T-cell (primary cell): ENCODE data around the gene RNF32. TPM values are rescaled to one million over a fixed set of nuclear protein-coding genes. Genes with fewer than 3 reads are reported as not detected.
A peak's percentile ranks its signal among the peaks of the same experiment; 100 is the strongest.
"Not testable (repeated sequence)": the region's sequence is repeated elsewhere in the genome, so short reads cannot be mapped to it uniquely, and the experiment has no call there.

Source experiments
- ATAC-seq, 4 experiments: fragments of 200-7000 bp in 3 of 4; fragments of 150-1000 bp in 1 of 4; cut with Tn5 transposase; replicated peaks in 1 of 4; 1 replicate in 3 of 4; 2 replicates in 1 of 4; pipeline ENCODE4 v1.10.0; 2021; ENCODE audit warnings: moderate library complexity in 3 of 4, mild to moderate bottlenecking in 2 of 4, moderate number of reproducible peaks in 1 of 4
- CTCF ChIA-PET, 2 donors: fragments of 300-600 bp; sonication (Branson Sonifier 250); formaldehyde crosslinking; loops; one replicate each; lab custom pipeline; 2022; ENCODE audit warnings: antibody characterized with exemption in 2 of 2; lab: Charles Lee
- POLR2A ChIA-PET, 2 donors: fragments of 300-600 bp; sonication (Branson Sonifier 250); formaldehyde crosslinking; loops; one replicate each; lab custom pipeline; 2022; ENCODE audit warnings: antibody characterized with exemption in 2 of 2; lab: Charles Lee
- DNase-seq, 35 experiments: peaks; one replicate each; pipeline versions ENCODE4 v3.0.0 to v3.0.0-alpha.2; 2013 to 2023
- H3K27ac ChIP-seq: one replicate; pipeline ENCODE4 v1.5.1; 2013; ENCODE audit warnings: low read length
- H3K27me3 ChIP-seq, 2 experiments: replicated peaks in 1 of 2; 1 replicate in 1 of 2; 2 replicates in 1 of 2; pipeline versions ENCODE4 v1.6.1 to v1.7.0; 2013; ENCODE audit warnings: low read length in 1 of 2, mixed read lengths in 1 of 2; ENCODE audit not compliant: control insufficient read depth in 2 of 2, insufficient read depth in 2 of 2; ENCODE audit errors: extremely low read depth in 1 of 2
- H3K36me3 ChIP-seq, 2 donors: 1 replicate in 1 of 2; 2 replicates in 1 of 2; pipeline versions ENCODE4 v1.6.1 to v1.7.0; 2013; ENCODE audit warnings: low read length in 1 of 2; ENCODE audit not compliant: control insufficient read depth in 2 of 2, insufficient read depth in 1 of 2; ENCODE audit errors: extremely low read depth in 1 of 2
- H3K4me1 ChIP-seq, 2 experiments: 1 replicate in 1 of 2; 2 replicates in 1 of 2; pipeline versions ENCODE4 v1.6.1 to v1.7.0; 2013; ENCODE audit warnings: low read length in 2 of 2, mixed read lengths in 1 of 2; ENCODE audit not compliant: insufficient read depth in 2 of 2, control insufficient read depth in 1 of 2; ENCODE audit errors: extremely low read depth in 1 of 2
- H3K4me3 ChIP-seq, 2 donors: 1 replicate in 1 of 2; 2 replicates in 1 of 2; pipeline versions ENCODE4 v1.5.1 to v1.7.0; 2013; ENCODE audit warnings: mild to moderate bottlenecking in 2 of 2, low read length in 1 of 2, moderate library complexity in 1 of 2; ENCODE audit not compliant: control insufficient read depth in 1 of 2; ENCODE audit errors: extremely low read depth in 1 of 2
- H3K9me3 ChIP-seq: 2 replicates; pipeline ENCODE4 v1.7.0; 2013
- H3K27ac Mint-ChIP-seq, 2 donors: one replicate each; pipeline ENCODE4 v1.8.0; 2020 to 2021; ENCODE audit warnings: mild to moderate bottlenecking in 2 of 2, mixed read lengths in 2 of 2
- H3K27me3 Mint-ChIP-seq, 2 donors: one replicate each; pipeline ENCODE4 v1.8.0; 2021 to 2022; ENCODE audit warnings: mixed read lengths in 2 of 2
- H3K36me3 Mint-ChIP-seq: one replicate; pipeline ENCODE4 v1.8.0; 2021; ENCODE audit warnings: mixed read lengths
- H3K4me1 Mint-ChIP-seq, 3 donors: one replicate each; pipeline ENCODE4 v1.8.0; 2020 to 2022; ENCODE audit warnings: mixed read lengths in 3 of 3, mild to moderate bottlenecking in 1 of 3
- H3K4me3 Mint-ChIP-seq, 3 donors: one replicate each; pipeline ENCODE4 v1.8.0; 2020 to 2022; ENCODE audit warnings: mild to moderate bottlenecking in 3 of 3, mixed read lengths in 3 of 3, moderate library complexity in 3 of 3
- H3K9me3 Mint-ChIP-seq, 3 donors: one replicate each; pipeline ENCODE4 v1.8.0; 2020 to 2022; ENCODE audit warnings: mixed read lengths in 3 of 3
- WGBS: methylation state at CpG from one replicate; pipeline ENCODE4 v1.1.5; 2013; ENCODE audit warnings: missing lambda C conversion rate; ENCODE audit not compliant: insufficient coverage; 5-methylcytosine and 5-hydroxymethylcytosine counted together
- total RNA-seq, 35 experiments: library from RNA in 6 of 35; stranded (reverse) in 6 of 35; fragments of 120-200 nt in 1 of 35; gene quantifications; one replicate each; pipeline versions ENCODE4 v1.2.1 to v1.2.4 and lab custom pipeline; 2013 to 2026

Gene RNF32
- total RNA-seq, 5 donors from 2014 or later (not counting 1 experiment from before 2014, with no cell fraction given): 0.41 to 1.4 (median 1.1) TPM; not detected in 1

DNA sequence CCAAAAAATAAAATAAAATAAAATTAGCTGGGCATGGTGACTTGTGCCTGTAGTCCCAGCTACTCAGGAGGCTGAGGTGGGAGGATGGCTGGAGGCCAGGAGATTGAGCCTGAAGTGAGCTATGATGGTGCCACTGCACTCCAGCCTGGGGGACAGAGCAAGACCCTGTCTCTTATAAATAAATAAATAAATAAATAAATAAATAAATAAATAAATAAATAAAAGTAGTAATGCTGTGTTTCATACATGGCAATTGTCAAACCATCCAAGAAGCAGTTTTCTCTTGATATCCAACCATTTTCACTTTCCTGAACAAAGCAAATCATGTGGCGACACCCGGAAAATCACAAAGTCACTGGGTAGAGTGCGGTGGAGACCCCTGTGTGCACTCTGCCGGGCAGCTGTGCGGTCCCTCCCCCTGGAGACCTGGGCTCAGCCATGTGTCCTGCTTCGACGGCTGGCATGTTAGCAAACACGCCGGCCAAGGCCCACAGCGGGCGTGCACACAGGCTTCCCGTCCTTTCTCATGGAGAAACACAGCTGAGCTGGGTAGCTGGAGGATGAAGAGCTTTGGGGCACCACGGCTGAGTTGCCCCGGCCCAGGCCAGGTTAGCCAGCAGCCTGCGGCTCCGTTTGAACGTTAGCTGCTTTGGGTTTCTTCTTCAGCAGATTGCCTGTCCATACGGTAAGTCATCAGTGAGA lies 22.3 kb upstream of the RNF32 start:
- peaks cover 56 to 62% of the 10 kb centered on the region in 2 donors for H3K27me3 Mint-ChIP-seq
- Histone ChIP-seq H3K9me3 (no peaks in the 10 kb centered on the region), H3K27ac (no peak overlapping the region), H3K27me3 (peaks cover 7 to 44% of the 10 kb centered on the region in 2 experiments), H3K4me3 (no peak overlapping the region), H3K36me3 (no peaks in the 10 kb centered on the region), H3K4me1 (peaks cover 3 to 13% of the 10 kb centered on the region in 2 experiments)
- no peak overlapping the region for H3K27ac Mint-ChIP-seq
- ChIA-PET CTCF (no interaction called here), POLR2A (no interaction called here)
- H3K36me3 Mint-ChIP-seq: no peaks in the 10 kb centered on the region
- H3K4me1 Mint-ChIP-seq: peaks cover 14 to 16% (median 14%) of the 10 kb centered on the region in 3 donors
- H3K9me3 Mint-ChIP-seq: peaks cover 6 to 14% (median 9%) of the 10 kb centered on the region in 3 donors
- DNase-seq (no peak), ATAC-seq (no peak)
- H3K4me3 Mint-ChIP-seq: no peak overlapping the region
- 93% methylated on average over 16 of the region's 18 CpGs for WGBS

- Histone ChIP-seq H3K4me3 (no peak overlapping the region), H3K27me3 (peaks cover 7 to 44% of the 10 kb centered on the region in 2 experiments), H3K36me3 (no peaks in the 10 kb centered on the region), H3K9me3 (no peaks in the 10 kb centered on the region), H3K4me1 (peaks cover 0 to 8% of the 10 kb centered on the region in 2 experiments), H3K27ac (no peak overlapping the region)
- Mint-ChIP-seq H3K27me3 (peaks cover 56 to 62% of the 10 kb centered on the region in 2 donors), H3K36me3 (no peaks in the 10 kb centered on the region), H3K4me3 (no peak overlapping the region), H3K9me3 (peaks cover 6 to 14% (median 9%) of the 10 kb centered on the region in 3 donors), H3K4me1 (peaks cover 11 to 14% (median 12%) of the 10 kb centered on the region in 3 donors), H3K27ac (no peak overlapping the region)
- 96% methylated on average over 9 of the region's 14 CpGs for WGBS
- DNase-seq (no peak), ATAC-seq (no peak)
- ChIA-PET CTCF (no interaction called here), POLR2A (no interaction called here)
Measured at GRCh38 chr7:156618780-156619367, 21.7 kb upstream of the RNF32 start.

DNA sequence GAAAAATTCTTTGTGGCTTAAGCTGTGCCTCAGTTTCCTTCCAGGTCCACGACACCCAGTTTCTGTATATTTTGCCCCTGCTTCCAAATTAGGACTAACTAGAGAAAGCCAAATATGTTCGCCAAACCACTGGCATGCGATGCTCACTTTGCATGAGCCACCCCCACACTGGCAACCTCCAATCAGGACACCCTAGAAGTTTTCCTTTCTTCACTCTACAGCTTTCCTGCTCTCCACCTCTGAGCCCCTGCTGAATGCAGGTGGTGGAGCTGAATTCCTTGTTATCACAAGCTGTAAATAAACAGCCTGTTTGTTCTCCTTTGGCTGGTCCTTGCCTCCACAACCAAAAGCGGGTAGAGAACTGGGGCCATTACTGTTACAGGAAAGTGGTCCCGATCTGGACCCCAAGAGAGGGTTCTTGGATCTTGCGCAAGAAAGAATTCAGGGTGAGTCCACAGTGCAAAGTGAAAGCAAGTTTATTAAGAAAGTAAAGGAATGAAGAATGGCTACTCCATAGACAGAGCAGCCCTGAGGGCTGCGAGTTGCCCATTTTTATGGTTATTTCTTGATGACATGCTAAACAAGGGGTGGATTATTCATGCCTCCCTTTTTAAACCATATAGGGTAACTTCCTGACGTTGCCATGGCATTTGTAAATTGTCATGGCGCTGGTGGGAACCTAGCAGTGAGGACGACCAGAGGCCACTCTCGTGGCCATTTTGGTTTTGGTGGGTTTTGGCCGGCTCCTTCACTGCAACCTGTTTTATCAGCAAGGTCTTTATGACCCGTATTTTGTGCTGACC lies 20.9 kb upstream of the RNF32 start:
- H3K36me3 ChIP-seq: not testable (repeated sequence)

GRCh38 chr7:156620291-156620675 lies 20.3 kb upstream of the RNF32 start:
- ChIA-PET POLR2A (no interaction called here), CTCF (no interaction called here)
- H3K4me1 ChIP-seq: peaks cover 0 to 8% of the 10 kb centered on the region in 2 experiments
- peaks cover 3 to 44% of the 10 kb centered on the region in 2 experiments for H3K27me3 ChIP-seq
- Mint-ChIP-seq H3K27ac (no peak overlapping the region), H3K27me3 (peaks cover 45 to 51% of the 10 kb centered on the region in 2 donors), H3K4me1 (peaks cover 7 to 14% (median 8%) of the 10 kb centered on the region in 3 donors), H3K36me3 (no peaks in the 10 kb centered on the region), H3K4me3 (no peak overlapping the region), H3K9me3 (peaks cover 6 to 14% (median 9%) of the 10 kb centered on the region in 3 donors)
- ATAC-seq (no peak), DNase-seq (no peak)
- no peaks in the 10 kb centered on the region for H3K9me3 ChIP-seq
- H3K27ac ChIP-seq: no peak overlapping the region
- no peaks in the 10 kb centered on the region for H3K36me3 ChIP-seq
- no peak overlapping the region for H3K4me3 ChIP-seq
- 100% methylated on average over 1 of the region's 3 CpGs for WGBS

More for the DNA sequence above, 20.9 kb upstream of the RNF32 start:
- H3K4me3 Mint-ChIP-seq, H3K4me3 ChIP-seq, CTCF ChIA-PET, H3K9me3 ChIP-seq, ATAC-seq, POLR2A ChIA-PET, DNase-seq, H3K27ac ChIP-seq, H3K4me1 ChIP-seq, H3K36me3 Mint-ChIP-seq, H3K27ac Mint-ChIP-seq: not testable (repeated sequence)
- H3K27me3 ChIP-seq: peaks cover 5 to 44% of the 10 kb centered on the region in 2 experiments
- Mint-ChIP-seq H3K4me1 (peaks cover 10 to 16% (median 11%) of the 10 kb centered on the region in 3 donors), H3K27me3 (peaks cover 49 to 55% of the 10 kb centered on the region in 2 donors), H3K9me3 (peaks cover 6 to 14% (median 9%) of the 10 kb centered on the region in 3 donors)
- WGBS: 88% methylated on average over 6 of the region's 13 CpGs

DNA sequence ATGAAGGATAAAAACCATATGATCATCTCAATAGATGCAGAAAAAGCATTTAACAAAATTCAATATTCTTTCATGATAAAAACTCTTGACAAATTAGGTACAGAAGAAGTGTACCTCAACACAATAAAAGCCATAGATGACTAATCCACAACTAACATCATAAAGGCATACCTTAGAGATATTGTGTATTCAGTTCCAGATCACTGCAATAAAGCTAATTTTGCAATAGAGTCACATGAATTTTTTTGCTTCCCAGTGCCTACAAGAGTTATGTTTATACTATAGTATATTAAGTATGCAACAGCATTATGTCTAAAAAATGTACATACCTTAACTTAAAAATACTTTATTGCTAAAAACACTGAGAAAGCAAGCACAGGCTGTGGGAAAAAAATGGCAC lies 18.9 kb upstream of the RNF32 start:
- no peak overlapping the region for H3K27ac Mint-ChIP-seq
- DNase-seq (no peak), ATAC-seq (no peak)
- peaks cover 6 to 14% (median 9%) of the 10 kb centered on the region in 3 donors for H3K9me3 Mint-ChIP-seq
- no peak overlapping the region for H3K27ac ChIP-seq
- H3K36me3 ChIP-seq: no peaks in the 10 kb centered on the region
- peaks cover 0 to 32% of the 10 kb centered on the region in 2 experiments for H3K27me3 ChIP-seq
- no peak overlapping the region for H3K4me3 Mint-ChIP-seq
- no peaks in the 10 kb centered on the region for H3K9me3 ChIP-seq
- H3K4me3 ChIP-seq: no peak overlapping the region
- H3K36me3 Mint-ChIP-seq: no peaks in the 10 kb centered on the region
- H3K4me1 Mint-ChIP-seq: peaks cover 8 to 18% (median 9%) of the 10 kb centered on the region in 3 donors
- ChIA-PET POLR2A (no interaction called here), CTCF (no interaction called here)
- H3K4me1 ChIP-seq: peaks cover 0 to 3% of the 10 kb centered on the region in 2 experiments
- peaks cover 39 to 44% of the 10 kb centered on the region in 2 donors for H3K27me3 Mint-ChIP-seq

GRCh38 chr7:156625580-156625979 lies 15.0 kb upstream of the RNF32 start:
- H3K27me3 Mint-ChIP-seq: peaks cover 12 to 15% of the 10 kb centered on the region in 2 donors
- WGBS: no CpG with 5 or more reads among the region's 2 CpGs
- H3K36me3 Mint-ChIP-seq: peaks cover 7% of the 10 kb centered on the region
- POLR2A ChIA-PET: interaction anchor here (0.6 to 0.7 kb wide), 2 partner anchors 41 to 42 kb away, joined by 4 to 10 read pairs; no protein-coding TSS in a partner anchor
- peaks cover 0 to 11% of the 10 kb centered on the region in 2 experiments for H3K27me3 ChIP-seq
- H3K4me3 ChIP-seq: no peak overlapping the region
- H3K9me3 Mint-ChIP-seq: peaks cover 17 to 31% (median 26%) of the 10 kb centered on the region in 3 donors
- H3K36me3 ChIP-seq: no peaks in the 10 kb centered on the region
- peak overlapping the region in 1 of 2 donors; percentile 69 for H3K27ac Mint-ChIP-seq
- no peak overlapping the region for H3K4me3 Mint-ChIP-seq
- no peak for ATAC-seq
- CTCF ChIA-PET: no interaction called here
- no peak overlapping the region for H3K27ac ChIP-seq
- no peaks in the 10 kb centered on the region for H3K9me3 ChIP-seq
- peaks cover 0 to 12% (median 3%) of the 10 kb centered on the region in 3 donors for H3K4me1 Mint-ChIP-seq
- no peak for DNase-seq
- H3K4me1 ChIP-seq: no peaks in the 10 kb centered on the region
